NCI-H345 treated with DMSO at 0.1 percent for 48 hours (cell line): ENCODE results near the gene VSIG2.
"Not testable (repeated sequence)": the region's sequence is repeated elsewhere in the genome, so short reads cannot be mapped to it uniquely, and the experiment has no call there.

Experiments
- DNase-seq: peaks from one replicate; lab custom pipeline; 2025; ENCODE audit not compliant: unreplicated experiment; lab: John Stamatoyannopoulos, UW

The VSIG2 gene

GRCh38 chr11:124751741-124752470 lies at the start of gene VSIG2:
Gene VSIG2, minus strand, starts transcription at chr11:124752255. Its CDS starts 118 bp downstream, at chr11:124752137.
- no peak for DNase-seq

- no peak for DNase-seq
Measured at GRCh38 chr11:124801014-124801413, 49.0 kb upstream of the VSIG2 start.

- peak; percentile 68 for DNase-seq
Measured at GRCh38 chr11:124800226-124800929, 48.3 kb upstream of the VSIG2 start, which contains the start of gene MSANTD2. Gene MSANTD2, minus strand, starts transcription at chr11:124800406. Its CDS starts 26 bp downstream, at chr11:124800380.

GRCh38 chr11:124799348-124800225 lies 47.5 kb upstream of the VSIG2 start:
- DNase-seq, result peak; percentile 14

DNA sequence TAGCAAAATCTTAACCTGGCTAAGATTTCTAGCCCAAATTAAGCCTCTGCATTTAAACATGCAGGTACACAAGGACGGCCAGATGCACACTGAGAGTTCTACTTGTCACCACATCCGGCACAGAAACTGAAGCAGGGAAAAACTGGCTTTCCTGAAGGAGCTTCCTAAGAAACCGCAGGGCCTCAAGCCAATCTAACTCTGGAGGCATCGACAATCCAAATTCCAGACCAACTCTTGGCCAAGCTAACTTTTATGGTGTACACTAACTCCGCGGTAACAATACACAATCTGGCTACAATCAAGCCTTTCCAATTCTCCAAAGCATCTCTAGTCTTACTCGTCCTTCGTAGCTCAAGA lies 46.9 kb upstream of the VSIG2 start:
- no peak for DNase-seq

- no peak for DNase-seq
Measured at GRCh38 chr11:124796312-124796711, 44.3 kb upstream of the VSIG2 start.

- peak; percentile 4 for DNase-seq
Measured at GRCh38 chr11:124793466-124794278, 41.6 kb upstream of the VSIG2 start.

DNA sequence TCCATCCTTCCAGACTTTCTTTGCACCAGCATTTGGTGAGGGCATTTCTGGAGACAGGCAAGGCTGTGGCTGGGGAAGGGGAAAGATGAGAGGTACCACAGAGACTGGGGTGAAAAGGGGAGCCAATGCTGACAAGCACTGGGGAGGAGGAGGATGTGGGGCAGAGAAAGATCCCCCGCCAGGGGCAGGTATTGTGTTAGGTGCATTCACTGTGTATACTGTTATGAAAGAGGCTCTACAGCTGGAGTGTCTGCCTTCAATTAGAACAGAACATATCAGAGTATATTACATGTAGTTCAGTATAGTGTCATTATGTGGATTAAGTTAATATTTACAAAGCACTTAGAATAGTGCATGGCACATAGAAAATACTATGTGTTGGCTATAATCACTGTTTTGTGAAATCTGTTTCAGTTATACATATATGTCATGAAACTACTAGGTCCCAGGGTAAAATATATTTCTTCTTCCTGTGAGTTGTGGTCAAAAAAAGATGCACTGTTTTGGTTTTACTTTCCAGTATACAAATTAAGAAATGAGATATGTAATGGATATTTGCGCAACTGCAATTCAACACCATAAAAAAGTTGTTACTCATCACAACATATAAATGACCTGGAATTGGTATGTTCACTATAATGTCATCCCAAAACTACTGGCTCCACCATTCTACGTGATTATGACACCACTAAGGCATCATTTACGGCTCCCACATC lies 39.7 kb upstream of the VSIG2 start:
- DNase-seq, result peak; percentile 3

DNA sequence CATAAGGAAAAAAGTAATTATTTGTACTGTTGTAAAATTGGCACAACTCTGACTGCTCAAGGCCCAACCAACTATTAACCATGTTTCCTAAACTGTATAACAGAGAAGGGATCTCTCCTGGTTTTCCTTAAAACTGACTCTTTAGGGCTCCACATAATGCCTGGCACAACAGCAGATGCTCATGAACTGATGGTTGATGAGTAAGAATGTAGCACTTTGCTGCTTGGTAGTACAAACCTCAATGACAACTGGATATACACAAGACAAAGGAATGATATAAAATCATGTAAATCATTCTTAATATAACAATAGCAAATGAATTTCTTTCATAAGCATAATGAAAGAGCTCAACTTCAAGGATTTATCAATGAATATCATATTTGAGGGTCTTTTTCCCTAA lies 36.5 kb upstream of the VSIG2 start:
- no peak for DNase-seq

DNA sequence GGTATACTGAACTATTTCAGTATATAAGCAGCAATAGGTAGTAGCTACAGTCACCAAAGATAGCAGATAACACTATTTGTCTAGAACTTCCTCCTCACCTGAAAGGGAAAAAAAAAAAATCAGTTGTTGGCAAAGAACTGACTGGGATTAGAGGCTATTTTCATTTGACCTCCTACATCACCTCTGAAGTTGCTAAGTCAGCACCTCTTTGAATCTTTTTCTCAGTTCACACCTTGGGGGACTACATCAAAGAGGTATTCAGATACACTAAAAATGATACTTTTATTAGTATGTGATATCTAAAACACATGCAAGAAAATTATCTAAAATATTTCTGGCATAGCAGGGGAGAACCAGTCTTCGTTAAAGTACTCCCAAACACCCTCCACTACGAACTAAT lies 32.0 kb upstream of the VSIG2 start:
- no peak for DNase-seq

DNA sequence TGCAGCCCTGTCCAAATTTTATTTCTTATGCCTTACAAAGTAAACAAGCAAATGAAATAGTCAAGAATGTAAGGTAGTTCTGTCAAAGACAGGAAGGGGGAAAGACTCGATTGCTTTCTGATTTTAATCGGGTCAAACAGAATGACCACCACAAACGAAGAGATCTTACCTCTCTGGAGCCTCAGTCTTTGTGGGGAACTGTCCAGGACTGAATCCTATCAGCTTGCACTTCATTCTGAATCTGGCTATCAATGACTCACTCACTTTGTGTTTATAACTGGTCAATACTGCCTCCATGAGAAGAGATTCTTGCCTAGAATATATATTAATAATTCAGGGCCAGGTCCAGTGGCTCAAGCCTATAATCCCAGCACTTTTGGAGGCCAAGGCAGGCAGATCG lies 30.9 kb upstream of the VSIG2 start:
- DNase-seq, result no peak

GRCh38 chr11:124779568-124779967 lies 27.5 kb upstream of the VSIG2 start:
- DNase-seq, result no peak

- no peak for DNase-seq
Measured at GRCh38 chr11:124778281-124778680, 26.2 kb upstream of the VSIG2 start.

DNA sequence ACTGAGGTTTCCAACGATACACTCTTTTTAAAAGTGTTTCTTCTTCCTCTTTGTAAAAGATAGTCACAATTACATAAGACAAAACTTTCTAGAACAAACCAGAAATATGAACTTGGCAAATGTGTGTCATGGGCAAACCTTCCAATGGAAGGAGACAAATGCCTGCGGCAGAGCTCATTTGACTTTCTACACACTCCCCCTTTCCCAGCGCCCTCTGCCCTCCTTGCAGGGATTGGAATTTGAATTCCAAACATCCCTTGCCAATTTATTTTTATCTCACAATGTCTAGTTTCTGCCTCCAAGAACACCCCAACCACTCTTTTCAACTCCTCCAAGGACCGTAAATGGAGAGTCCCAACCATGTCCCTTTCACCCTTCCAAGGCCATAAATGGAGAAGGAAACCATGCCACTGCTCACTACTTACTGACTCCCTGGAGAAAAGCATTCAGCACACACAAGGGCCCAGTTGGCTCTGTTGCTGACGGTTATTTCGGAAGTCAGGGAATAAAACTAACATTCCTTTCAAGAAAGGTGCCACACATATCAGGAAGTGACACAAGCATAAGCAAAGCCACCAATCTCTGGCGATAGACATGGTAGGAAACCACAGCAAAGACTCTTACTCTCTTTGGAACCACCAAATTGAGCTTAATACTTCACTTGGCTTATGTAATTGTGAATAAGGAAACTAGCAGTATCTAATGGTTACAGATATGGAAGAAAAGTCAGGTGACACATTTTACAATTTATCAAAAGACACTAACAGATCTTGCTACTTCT lies 25.0 kb upstream of the VSIG2 start:
- no peak for DNase-seq

- DNase-seq, result not testable (repeated sequence)
Measured at GRCh38 chr11:124770959-124771358, 18.9 kb upstream of the VSIG2 start.

DNA sequence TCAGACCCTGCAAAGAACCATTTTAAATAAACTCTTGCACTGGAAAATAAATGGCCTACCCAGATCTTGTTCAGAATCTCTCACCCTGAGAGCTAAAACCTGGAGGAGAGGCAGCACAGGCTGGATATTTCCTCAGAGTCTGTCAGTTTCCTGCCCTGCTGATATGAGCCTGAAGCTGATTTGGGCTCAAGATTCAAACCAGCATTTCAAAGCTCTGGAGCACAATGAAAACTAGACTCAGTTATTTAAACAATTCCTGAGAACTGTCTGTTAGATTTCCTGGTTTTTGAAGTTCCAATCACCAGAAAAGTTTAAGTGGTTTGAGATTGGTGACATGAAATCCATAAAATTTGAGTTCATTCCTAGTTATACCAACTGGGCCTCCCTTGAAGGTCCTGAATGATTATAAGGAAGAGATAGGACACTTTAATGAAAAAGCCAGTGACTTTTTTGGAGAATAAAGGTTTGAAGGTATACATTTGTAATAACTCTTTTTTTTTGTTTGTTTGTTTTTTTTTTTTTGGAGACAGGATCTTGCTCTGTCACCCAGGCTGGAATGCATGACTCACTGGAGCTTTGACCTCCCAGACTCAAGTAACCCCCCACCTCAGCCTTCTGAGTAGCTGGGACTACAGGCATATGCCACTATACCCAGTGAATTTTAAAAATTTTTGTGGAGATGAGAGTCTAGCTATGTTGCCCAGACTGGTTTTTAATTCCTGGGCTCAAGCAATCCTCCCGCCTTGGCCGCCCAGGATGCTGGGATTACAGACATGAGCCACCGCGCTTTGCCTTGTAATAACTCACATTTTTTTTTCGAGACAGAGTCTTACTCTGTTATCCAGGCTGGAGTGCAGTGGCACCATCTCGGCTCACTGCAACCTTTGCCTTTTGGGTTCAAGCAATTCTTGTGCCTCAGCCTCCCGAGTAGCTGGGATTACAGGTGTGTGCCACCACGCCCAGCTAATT lies 18.0 kb upstream of the VSIG2 start:
- no peak for DNase-seq

GRCh38 chr11:124768914-124769313 lies 16.9 kb upstream of the VSIG2 start:
- DNase-seq, result no peak

GRCh38 chr11:124766156-124766555 lies 14.1 kb upstream of the VSIG2 start:
- no peak for DNase-seq
